ENCODE results near the gene OTX2. TPM values are rescaled to one million over a fixed set of nuclear protein-coding genes. Genes with fewer than 3 reads are reported as not detected.

The OTX2 gene
- total RNA-seq, 1 donor from 2014 or later: not detected

GRCh38 chr14:56826214-56826613, 15.9 kb upstream of the OTX2 start:
- H3K36me3 ChIP-seq: no peaks in the 10 kb centered on the region
- intact Hi-C loops (cut with DNase I): no loop called here
- H3K4me3 ChIP-seq: no peak overlapping the region
- no peak overlapping the region for H3K27ac ChIP-seq
- no peaks in the 10 kb centered on the region for H3K27me3 ChIP-seq
- H3K9me3 ChIP-seq: no peaks in the 10 kb centered on the region
- no peak for DNase-seq (ENCODE audit: extremely low spot score in 2 of 2)
- TF ChIP-seq POLR2A (IDR thresholded peaks at IDR 0.05): no peak
- TF ChIP-seq POLR2AphosphoS5 (IDR thresholded peaks at IDR 0.05; ENCODE audit: insufficient read depth in 1 of 2, low read depth in 1 of 2): no peak
- TF ChIP-seq, protein P1, sequence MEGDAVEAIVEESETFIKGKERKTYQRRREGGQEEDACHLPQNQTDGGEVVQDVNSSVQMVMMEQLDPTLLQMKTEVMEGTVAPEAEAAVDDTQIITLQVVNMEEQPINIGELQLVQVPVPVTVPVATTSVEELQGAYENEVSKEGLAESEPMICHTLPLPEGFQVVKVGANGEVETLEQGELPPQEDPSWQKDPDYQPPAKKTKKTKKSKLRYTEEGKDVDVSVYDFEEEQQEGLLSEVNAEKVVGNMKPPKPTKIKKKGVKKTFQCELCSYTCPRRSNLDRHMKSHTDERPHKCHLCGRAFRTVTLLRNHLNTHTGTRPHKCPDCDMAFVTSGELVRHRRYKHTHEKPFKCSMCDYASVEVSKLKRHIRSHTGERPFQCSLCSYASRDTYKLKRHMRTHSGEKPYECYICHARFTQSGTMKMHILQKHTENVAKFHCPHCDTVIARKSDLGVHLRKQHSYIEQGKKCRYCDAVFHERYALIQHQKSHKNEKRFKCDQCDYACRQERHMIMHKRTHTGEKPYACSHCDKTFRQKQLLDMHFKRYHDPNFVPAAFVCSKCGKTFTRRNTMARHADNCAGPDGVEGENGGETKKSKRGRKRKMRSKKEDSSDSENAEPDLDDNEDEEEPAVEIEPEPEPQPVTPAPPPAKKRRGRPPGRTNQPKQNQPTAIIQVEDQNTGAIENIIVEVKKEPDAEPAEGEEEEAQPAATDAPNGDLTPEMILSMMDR (IDR thresholded peaks at IDR 0.05): no peak
- no peaks in the 10 kb centered on the region for H3K4me1 ChIP-seq

DNA sequence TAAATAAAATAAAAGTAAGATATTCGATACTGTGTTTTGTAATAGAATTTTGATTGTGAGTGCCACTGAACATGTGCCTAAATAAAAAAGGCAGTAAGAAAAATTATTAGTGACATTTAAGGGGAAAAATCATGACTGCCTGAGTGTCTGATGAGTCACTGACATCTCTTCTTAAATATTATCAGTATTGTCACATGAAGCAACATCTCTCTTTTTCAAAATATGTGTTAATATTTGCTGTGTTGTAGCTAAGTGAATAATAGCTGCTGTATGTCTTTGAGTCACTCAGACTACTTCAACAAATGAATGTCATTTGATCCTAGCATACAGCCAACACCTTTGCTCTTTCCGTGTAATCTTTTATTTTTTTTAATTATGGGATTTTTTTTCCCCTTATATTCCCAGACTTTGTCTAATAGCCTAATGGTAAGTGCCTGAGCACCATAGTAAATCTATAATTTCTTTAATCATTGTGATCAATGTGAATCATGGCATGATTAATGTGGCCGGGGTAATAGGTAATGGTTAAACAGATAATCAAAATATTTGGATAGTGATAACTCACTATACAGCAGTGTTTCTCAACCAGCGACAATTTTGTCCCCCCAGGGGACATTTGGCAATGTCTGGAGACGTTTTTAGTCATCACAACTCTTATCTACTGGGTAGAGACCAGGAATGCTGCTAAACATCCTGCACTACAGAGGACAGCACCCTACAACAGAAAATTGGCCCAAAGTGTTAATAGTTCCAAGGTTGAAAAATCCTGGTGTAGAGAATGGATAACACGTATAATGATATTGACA, 11.7 kb upstream of the OTX2 start:
- intact Hi-C loops (cut with DNase I): no loop called here

DNA sequence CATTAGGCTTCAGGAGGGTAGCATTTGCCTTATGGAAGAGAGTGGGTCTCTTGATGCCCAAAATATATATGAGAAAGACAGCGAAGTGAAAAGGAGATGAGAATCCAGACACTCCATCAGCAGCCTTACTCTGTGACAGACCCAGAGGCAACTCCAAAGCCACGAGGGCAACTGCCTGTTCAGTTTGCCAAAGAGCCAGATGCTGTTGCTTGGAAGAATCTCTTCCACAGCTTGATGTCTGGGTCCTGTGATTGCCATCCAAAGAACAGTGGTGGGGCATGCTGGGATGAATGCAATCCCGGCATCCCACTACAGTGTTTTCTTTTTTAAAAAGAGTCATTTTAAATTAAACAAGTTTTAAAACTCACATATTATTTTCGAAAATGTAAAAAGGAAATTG, 10.9 kb upstream of the OTX2 start:
- no peak overlapping the region for H3K27ac ChIP-seq
- intact Hi-C loops (cut with DNase I): no loop called here
- no peaks in the 10 kb centered on the region for H3K9me3 ChIP-seq
- H3K27me3 ChIP-seq: no peaks in the 10 kb centered on the region
- no peaks in the 10 kb centered on the region for H3K36me3 ChIP-seq
- H3K4me3 ChIP-seq: no peak overlapping the region
- H3K4me1 ChIP-seq: no peaks in the 10 kb centered on the region
- TF ChIP-seq POLR2A (IDR thresholded peaks at IDR 0.05) (no peak), POLR2AphosphoS5 (IDR thresholded peaks at IDR 0.05; ENCODE audit: insufficient read depth in 1 of 2, low read depth in 1 of 2) (no peak)
- TF ChIP-seq, protein P1 (IDR thresholded peaks at IDR 0.05): no peak
- DNase-seq (ENCODE audit: extremely low spot score in 2 of 2): no peak

More for the DNA sequence above, 11.7 kb upstream of the OTX2 start:
- H3K9me3 ChIP-seq: no peaks in the 10 kb centered on the region
- TF ChIP-seq, protein P1 (IDR thresholded peaks at IDR 0.05): no peak
- TF ChIP-seq POLR2A (IDR thresholded peaks at IDR 0.05) (no peak), POLR2AphosphoS5 (IDR thresholded peaks at IDR 0.05; ENCODE audit: insufficient read depth in 1 of 2, low read depth in 1 of 2) (no peak)
- H3K27ac ChIP-seq: no peak overlapping the region
- no peaks in the 10 kb centered on the region for H3K27me3 ChIP-seq
- no peak overlapping the region for H3K4me3 ChIP-seq
- H3K36me3 ChIP-seq: no peaks in the 10 kb centered on the region
- H3K4me1 ChIP-seq: no peaks in the 10 kb centered on the region
- DNase-seq (ENCODE audit: extremely low spot score in 2 of 2): no peak

GRCh38 chr14:56817396-56817921, 7.2 kb upstream of the OTX2 start:
- Histone ChIP-seq H3K4me3 (no peak overlapping the region), H3K4me1 (no peaks in the 10 kb centered on the region), H3K27me3 (peaks cover 3% of the 10 kb centered on the region), H3K9me3 (no peaks in the 10 kb centered on the region), H3K27ac (no peak overlapping the region), H3K36me3 (no peaks in the 10 kb centered on the region)
- TF ChIP-seq, protein P1 (IDR thresholded peaks at IDR 0.05): no peak
- TF ChIP-seq POLR2A (IDR thresholded peaks at IDR 0.05): no peak
- TF ChIP-seq POLR2AphosphoS5 (IDR thresholded peaks at IDR 0.05; ENCODE audit: insufficient read depth in 1 of 2, low read depth in 1 of 2): no peak
- intact Hi-C loops (cut with DNase I): no loop called here
- DNase-seq (ENCODE audit: extremely low spot score in 2 of 2): no peak
